Left lung (tissue), 10 donors: ENCODE data around the gene MRPL37. TPM values are rescaled to one million over a fixed set of nuclear protein-coding genes. Genes with fewer than 3 reads are reported as not detected.

Experiments used
- ATAC-seq: fragments of 200-7000 bp; cut with Tn5 transposase; one replicate; pipeline ENCODE4 v1.9.1; 2020; ENCODE audit warnings: moderate library complexity
- DNase-seq, 4 donors: peaks; one replicate each; pipeline ENCODE4 v3.0.0-alpha.2; 2013 to 2020
- H3K27ac ChIP-seq, 2 donors: fragments of 200-600 bp; sonication (generic) in 1 of 2; one replicate each; pipeline versions ENCODE4 v1.5.0 to v1.8.0; 2020 to 2021
- H3K27me3 ChIP-seq, 2 donors: fragments of 200-600 bp; sonication (generic) in 1 of 2; one replicate each; pipeline versions ENCODE4 v1.5.0 to v1.8.0; 2020 to 2021
- H3K36me3 ChIP-seq, 2 donors: fragments of 200-600 bp; sonication (generic) in 1 of 2; one replicate each; pipeline versions ENCODE4 v1.5.0 to v1.8.0; 2020 to 2021
- H3K4me1 ChIP-seq, 2 donors: fragments of 200-600 bp; one replicate each; pipeline ENCODE4 v1.8.0; 2021
- H3K4me3 ChIP-seq, 2 donors: fragments of 200-600 bp; sonication (generic) in 1 of 2; one replicate each; pipeline versions ENCODE4 v1.5.0 to v1.8.0; 2020 to 2021; ENCODE audit warnings: mild to moderate bottlenecking in 1 of 2
- H3K9me3 ChIP-seq, 2 donors: fragments of 200-600 bp; sonication (generic) in 1 of 2; one replicate each; pipeline versions ENCODE4 v1.5.0 to v1.8.0; 2020 to 2021
- CTCF ChIP-seq, 2 donors: fragments of 200-600 bp; sonication (generic) in 1 of 2; IDR thresholded peaks; one replicate each; pipeline versions ENCODE4 v1.5.0 to v1.8.0; 2021; ENCODE audit warnings: antibody characterized with exemption in 2 of 2
- intact Hi-C, 2 donors: fragments of 100-400 bp; cut with DNase I; formaldehyde crosslinking; loops; one replicate each; pipeline versions ENCODE4 v1.11.2 to v1.14.2; 2022
- polyA plus RNA-seq, 6 donors: library from polyadenylated mRNA; unstranded; fragments of 120-200 nt; gene quantifications; one replicate each; pipeline ENCODE4 v1.2.1, GENCODE V29; 2013; ENCODE audit not compliant: insufficient read length in 6 of 6
- total RNA-seq, 2 donors: library from RNA; stranded (reverse); fragmentation: NEBNext Ultra II Directional; extraction: Animal tissue kit (Norgen Biotek cat#: 25700); gene quantifications; one replicate each; pipeline ENCODE4 v1.2.1, GENCODE V29; 2021
- donor health status: DM: no; HTN: yes; CAD: no.
- donor health status: DM: no; HTN: no; CAD: no.

Gene MRPL37
- total and polyA plus RNA-seq, 8 donors, result 55.5 to 68.4 (median 59.0) TPM

- DNase-seq (peak in 1 of 4 donors; percentile 36), ATAC-seq (no peak)
- Histone ChIP-seq H3K27me3 (no peaks in the 10 kb centered on the region), H3K9me3 (no peaks in the 10 kb centered on the region), H3K36me3 (no peaks in the 10 kb centered on the region), H3K4me3 (no peak overlapping the region), H3K27ac (no peak overlapping the region), H3K4me1 (peaks cover 0 to 13% of the 10 kb centered on the region in 2 donors)
- intact Hi-C loops, result no loop called here
- no peak for TF ChIP-seq CTCF (IDR thresholded peaks at IDR 0.05)
These were observed 65.7 kb downstream of the MRPL37 start for GRCh38 chr1:54265659-54266058.

- Histone ChIP-seq H3K9me3 (no peaks in the 10 kb centered on the region), H3K36me3 (no peaks in the 10 kb centered on the region), H3K27me3 (no peaks in the 10 kb centered on the region), H3K4me1 (peaks cover 0 to 13% of the 10 kb centered on the region in 2 donors), H3K4me3 (no peak overlapping the region), H3K27ac (no peak overlapping the region)
- no peak for TF ChIP-seq CTCF (IDR thresholded peaks at IDR 0.05)
- intact Hi-C loops, result no loop called here
- DNase-seq (no peak), ATAC-seq (no peak)
These were observed 66.2 kb downstream of the MRPL37 start for GRCh38 chr1:54266195-54266594.

GRCh38 chr1:54266908-54267307 is 66.9 kb downstream of the MRPL37 start:
- Histone ChIP-seq H3K9me3 (no peaks in the 10 kb centered on the region), H3K36me3 (no peaks in the 10 kb centered on the region), H3K4me1 (peaks cover 0 to 13% of the 10 kb centered on the region in 2 donors), H3K4me3 (no peak overlapping the region), H3K27me3 (no peaks in the 10 kb centered on the region), H3K27ac (no peak overlapping the region)
- no peak for TF ChIP-seq CTCF (IDR thresholded peaks at IDR 0.05)
- no peak for DNase-seq
- no peak for ATAC-seq
- intact Hi-C loops, result no loop called here

Other genes with a start within 250 kb of the MRPL37 start
- 1 to 10 TPM in 1 of 2 donors, not detected in 1; 6.5 TPM for gene LDLRAD1, start 182.0 kb upstream of the MRPL37 start, total RNA-seq
- gene LDLRAD1, start 182.0 kb upstream of the MRPL37 start, polyA plus RNA-seq, result 1 to 10 TPM in 5 of 6 donors, under 1 TPM in 1; 0.68 to 6.9 (median 3.2) TPM
- gene TMEM59, start 147.0 kb upstream of the MRPL37 start, total RNA-seq, result 100 to 1,000 TPM; 354 to 468 TPM
- gene TMEM59, start 147.0 kb upstream of the MRPL37 start, polyA plus RNA-seq, result 100 to 1,000 TPM; 235 to 349 (median 309) TPM
- 1 to 10 TPM; 5.2 to 5.8 TPM for gene TCEANC2, start 146.6 kb upstream of the MRPL37 start, total RNA-seq
- gene TCEANC2, start 146.6 kb upstream of the MRPL37 start, polyA plus RNA-seq, result 10 to 100 TPM in 5 of 6 donors, 1 to 10 TPM in 1; 8.9 to 13.3 (median 10.5) TPM
- gene CDCP2, start 47.2 kb upstream of the MRPL37 start, total RNA-seq, result under 1 TPM in 1 of 2 donors, not detected in 1; 0.18 TPM
- under 1 TPM in 3 of 6 donors, not detected in 3; 0.15 to 0.18 (median 0.18) TPM for gene CDCP2, start 47.2 kb upstream of the MRPL37 start, polyA plus RNA-seq
- 1 to 10 TPM; 7.4 to 7.5 TPM for gene CYB5RL, start 137 bp upstream of the MRPL37 start, total RNA-seq
- 10 to 100 TPM in 5 of 6 donors, 1 to 10 TPM in 1; 9.6 to 11.7 (median 10.7) TPM for gene CYB5RL, start 137 bp upstream of the MRPL37 start, polyA plus RNA-seq
- gene SSBP3, start 206.2 kb downstream of the MRPL37 start, total RNA-seq, result 10 to 100 TPM; 33.0 to 35.2 TPM
- gene SSBP3, start 206.2 kb downstream of the MRPL37 start, polyA plus RNA-seq, result 100 to 1,000 TPM in 5 of 6 donors, 10 to 100 TPM in 1; 99.5 to 129 (median 119) TPM